ENCODE results near the gene COL20A1.

GRCh38 chr20:63357921-63358905 lies 65.2 kb downstream of the COL20A1 start:
- TF ChIP-seq CTCF (IDR thresholded peaks at IDR 0.05) (no peak), ZFX (IDR thresholded peaks at IDR 0.05; ENCODE audit: borderline replicate concordance) (no peak)

Measured in 22Rv1 (cell line).